Forelimb muscle (tissue), 1 donor: Measurements from ENCODE around the gene LOC128125822. TPM values are rescaled to one million over a fixed set of nuclear protein-coding genes. Genes with fewer than 3 reads are reported as not detected.
A peak's percentile ranks its signal among the peaks of the same experiment; 100 is the strongest.
"Not testable (repeated sequence)": the region's sequence is repeated elsewhere in the genome, so short reads cannot be mapped to it uniquely, and the experiment has no call there.

ENCODE experiments used
- DNase-seq: peaks from one replicate; pipeline ENCODE4 v3.0.0-alpha.2; 2013; ENCODE audit warnings: low read depth
- polyA plus RNA-seq: library from polyadenylated mRNA; unstranded; fragments of 120-200 nt; gene quantifications from one replicate; pipeline ENCODE4 v1.2.1, GENCODE V29; 2013; ENCODE audit not compliant: insufficient read length

Gene LOC128125822

GRCh38 chr6:63582579-63583231, 10.4 kb downstream of the LOC128125822 start:
- DNase-seq: no peak

- no peak for DNase-seq
Observed at GRCh38 chr6:63584125-63584514, 11.8 kb downstream of the LOC128125822 start.

GRCh38 chr6:63584566-63584965, 12.3 kb downstream of the LOC128125822 start:
- no peak for DNase-seq

GRCh38 chr6:63585652-63586051, 13.4 kb downstream of the LOC128125822 start:
- not testable (repeated sequence) for DNase-seq

- no peak for DNase-seq
Observed at GRCh38 chr6:63589952-63590411, 17.7 kb downstream of the LOC128125822 start.

- DNase-seq: no peak
Observed at GRCh38 chr6:63592886-63593285, 20.6 kb downstream of the LOC128125822 start.

- no peak for DNase-seq
Observed at GRCh38 chr6:63597141-63598048, 25.1 kb downstream of the LOC128125822 start.

GRCh38 chr6:63598049-63599036, 26.1 kb downstream of the LOC128125822 start:
- peak; percentile 50 for DNase-seq

- DNase-seq: no peak
Observed at GRCh38 chr6:63599243-63599642, 27.0 kb downstream of the LOC128125822 start.

GRCh38 chr6:63600136-63600535, 27.9 kb downstream of the LOC128125822 start:
- DNase-seq: no peak

- no peak for DNase-seq
Observed at GRCh38 chr6:63609231-63609630, 37.0 kb downstream of the LOC128125822 start.

GRCh38 chr6:63610944-63611343, 38.7 kb downstream of the LOC128125822 start:
- DNase-seq: no peak

GRCh38 chr6:63611560-63611959, 39.3 kb downstream of the LOC128125822 start:
- no peak for DNase-seq

- DNase-seq: no peak
Observed at GRCh38 chr6:63615590-63615989, 43.3 kb downstream of the LOC128125822 start.

Other genes with a start within 250 kb of the LOC128125822 start
- 23.6 TPM for gene PTP4A1, start within 50 bp of the LOC128125822 start, polyA plus RNA-seq
- 32.5 TPM for gene PHF3, start 63.3 kb downstream of the LOC128125822 start, polyA plus RNA-seq